ENCODE measurements around the gene MAGI1. TPM values are rescaled to one million over a fixed set of nuclear protein-coding genes. Genes with fewer than 3 reads are reported as not detected.

MAGI1 gene
- polyA plus RNA-seq, 3 donors: not detected

DNA sequence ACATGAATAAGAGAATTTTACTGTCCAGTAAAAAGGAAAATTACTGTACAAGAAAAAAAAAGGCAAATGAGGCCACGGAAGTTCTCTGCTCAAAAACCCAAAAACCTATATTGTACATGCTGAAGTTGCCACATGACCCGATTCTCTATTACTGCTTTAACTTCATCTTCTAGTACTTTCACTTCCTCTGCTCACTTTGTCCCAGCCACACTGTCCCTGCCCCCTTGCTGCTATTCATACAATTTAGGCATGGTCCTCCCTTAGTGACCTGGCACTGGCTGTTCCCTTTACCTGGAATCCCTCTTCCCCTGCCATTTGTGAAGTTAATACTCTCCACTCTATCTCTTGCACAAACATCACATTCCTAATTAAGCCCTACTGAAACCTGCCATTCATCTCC, 457.4 kb downstream of the MAGI1 start:
- Histone ChIP-seq H3K9ac (ENCODE audit: insufficient read depth, low read length, poor library complexity, severe bottlenecking) (no peak overlapping the region), H3K27me3 (ENCODE audit: control insufficient read depth in 2 of 2, insufficient read depth in 2 of 2, low read length in 2 of 2) (no peaks in the 10 kb centered on the region), H3K79me2 (ENCODE audit: insufficient read depth, low read length) (no peaks in the 10 kb centered on the region), H3K27ac (ENCODE audit: low read depth in 1 of 2, low read length in 2 of 2) (no peak overlapping the region), H3K9me3 (replicated peaks in 1 of 2; ENCODE audit: control insufficient read depth in 1 of 2, insufficient read depth in 1 of 2, low read length in 2 of 2) (no peaks in the 10 kb centered on the region), H3K4me2 (replicated peaks; ENCODE audit: extremely low read depth, low read length, poor library complexity, severe bottlenecking) (no peak overlapping the region), H3K4me1 (ENCODE audit: control insufficient read depth in 1 of 2, insufficient read depth in 2 of 2, low read length in 2 of 2) (no peaks in the 10 kb centered on the region), H3K4me3 (replicated peaks in 1 of 3; ENCODE audit: low read depth in 2 of 3, low read length in 3 of 3) (no peak overlapping the region), H3K36me3 (replicated peaks in 1 of 2; ENCODE audit: control insufficient read depth in 1 of 2, insufficient read depth in 2 of 2, low read length in 2 of 2) (no peaks in the 10 kb centered on the region), H4K20me1 (ENCODE audit: insufficient read depth, low read length) (no peaks in the 10 kb centered on the region), H2AFZ (ENCODE audit: insufficient read depth, low read depth, low read length, poor library complexity, severe bottlenecking) (no peak overlapping the region)
- Mint-ChIP-seq H3K27me3 (ENCODE audit: low read depth in 3 of 3) (no peaks in the 10 kb centered on the region), H3K9me3 (peaks cover 0 to 3% (median 0%) of the 10 kb centered on the region in 7 donors), H3K4me3 (no peak overlapping the region), H3K27ac (no peak overlapping the region), H3K36me3 (no peaks in the 10 kb centered on the region), H3K4me1 (no peaks in the 10 kb centered on the region)
- intact Hi-C loops (cut with micrococcal nuclease): no loop called here
- 29% methylated on average over 1 of the region's 2 CpGs for WGBS (ENCODE audit: insufficient coverage)
- no peak for DNase-seq
- TF ChIP-seq CTCF (IDR thresholded peaks at IDR 0.05): no peak

GRCh38 chr3:65578861-65579260, 459.9 kb downstream of the MAGI1 start:
- no peak overlapping the region for H3K4me3 Mint-ChIP-seq
- no peak for TF ChIP-seq CTCF (IDR thresholded peaks at IDR 0.05)
- Histone ChIP-seq H3K36me3 (replicated peaks in 1 of 2; ENCODE audit: control insufficient read depth in 1 of 2, insufficient read depth in 2 of 2, low read length in 2 of 2) (no peaks in the 10 kb centered on the region), H3K4me2 (replicated peaks; ENCODE audit: extremely low read depth, low read length, poor library complexity, severe bottlenecking) (no peak overlapping the region), H3K9ac (ENCODE audit: insufficient read depth, low read length, poor library complexity, severe bottlenecking) (no peak overlapping the region), H3K27ac (ENCODE audit: low read depth in 1 of 2, low read length in 2 of 2) (no peak overlapping the region), H2AFZ (ENCODE audit: insufficient read depth, low read depth, low read length, poor library complexity, severe bottlenecking) (no peak overlapping the region), H3K79me2 (ENCODE audit: insufficient read depth, low read length) (no peaks in the 10 kb centered on the region), H4K20me1 (ENCODE audit: insufficient read depth, low read length) (no peaks in the 10 kb centered on the region), H3K27me3 (ENCODE audit: control insufficient read depth in 2 of 2, insufficient read depth in 2 of 2, low read length in 2 of 2) (no peaks in the 10 kb centered on the region), H3K4me3 (replicated peaks in 1 of 3; ENCODE audit: low read depth in 2 of 3, low read length in 3 of 3) (no peak overlapping the region), H3K9me3 (replicated peaks in 1 of 2; ENCODE audit: control insufficient read depth in 1 of 2, insufficient read depth in 1 of 2, low read length in 2 of 2) (no peaks in the 10 kb centered on the region), H3K4me1 (ENCODE audit: control insufficient read depth in 1 of 2, insufficient read depth in 2 of 2, low read length in 2 of 2) (no peaks in the 10 kb centered on the region)
- no peak for DNase-seq
- peaks cover 0 to 4% (median 0%) of the 10 kb centered on the region in 7 donors for H3K9me3 Mint-ChIP-seq
- no peaks in the 10 kb centered on the region for H3K27me3 Mint-ChIP-seq (ENCODE audit: low read depth in 3 of 3)
- no peaks in the 10 kb centered on the region for H3K4me1 Mint-ChIP-seq
- no peak overlapping the region for H3K27ac Mint-ChIP-seq
- no peaks in the 10 kb centered on the region for H3K36me3 Mint-ChIP-seq
- WGBS (ENCODE audit: insufficient coverage): no CpG with 5 or more reads among the region's 5 CpGs
- intact Hi-C loops (cut with micrococcal nuclease): no loop called here

All from CD14-positive monocyte (primary cell).